Thyroid gland (tissue), 4 donors: ENCODE measurements around the gene CHRNB1.
"Not testable (repeated sequence)": the region's sequence is repeated elsewhere in the genome, so short reads cannot be mapped to it uniquely, and the experiment has no call there.

Experiments used
- POLR2A ChIP-seq, 2 donors: fragments of 450-650 bp; IDR thresholded peaks; one replicate each; pipeline ENCODE4 v1.6.1; 2017; ENCODE audit warnings: antibody characterized with exemption in 2 of 2, mild to moderate bottlenecking in 2 of 2, moderate library complexity in 1 of 2
- TF ChIP-seq, protein P1 (sequence below), 6 experiments: fragments of 200-600 bp in 3 of 6; fragments of 450-650 bp in 3 of 6; sonication (generic) in 3 of 6; IDR thresholded peaks; one replicate each; pipeline ENCODE4 v1.5.1; 2016 to 2019; ENCODE audit warnings: antibody characterized with exemption in 6 of 6, mild to moderate bottlenecking in 2 of 6, inconsistent platforms in 1 of 6, moderate library complexity in 1 of 6

DNA sequence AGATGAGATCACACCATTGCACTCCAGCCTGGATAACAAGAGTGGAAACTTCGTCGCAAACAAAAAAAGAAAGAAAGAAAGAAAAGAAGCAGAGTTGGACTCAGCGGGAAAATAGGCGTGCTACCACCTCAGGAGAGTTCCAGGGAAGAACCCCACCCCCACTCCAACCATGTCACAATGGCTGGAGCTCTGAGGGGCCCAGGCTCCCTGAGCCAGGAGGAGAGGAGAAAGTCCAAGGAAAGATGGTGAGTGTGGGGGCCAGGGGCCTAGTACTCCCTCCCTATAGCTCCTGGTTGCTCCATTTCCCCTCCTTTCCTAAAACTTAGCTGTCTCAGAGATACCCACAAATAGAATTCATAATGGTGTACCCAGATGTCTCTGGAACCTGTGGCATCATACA, 36.4 kb downstream of the CHRNB1 start, which contains the start of gene SLC35G6:
- TF ChIP-seq, protein P1, sequence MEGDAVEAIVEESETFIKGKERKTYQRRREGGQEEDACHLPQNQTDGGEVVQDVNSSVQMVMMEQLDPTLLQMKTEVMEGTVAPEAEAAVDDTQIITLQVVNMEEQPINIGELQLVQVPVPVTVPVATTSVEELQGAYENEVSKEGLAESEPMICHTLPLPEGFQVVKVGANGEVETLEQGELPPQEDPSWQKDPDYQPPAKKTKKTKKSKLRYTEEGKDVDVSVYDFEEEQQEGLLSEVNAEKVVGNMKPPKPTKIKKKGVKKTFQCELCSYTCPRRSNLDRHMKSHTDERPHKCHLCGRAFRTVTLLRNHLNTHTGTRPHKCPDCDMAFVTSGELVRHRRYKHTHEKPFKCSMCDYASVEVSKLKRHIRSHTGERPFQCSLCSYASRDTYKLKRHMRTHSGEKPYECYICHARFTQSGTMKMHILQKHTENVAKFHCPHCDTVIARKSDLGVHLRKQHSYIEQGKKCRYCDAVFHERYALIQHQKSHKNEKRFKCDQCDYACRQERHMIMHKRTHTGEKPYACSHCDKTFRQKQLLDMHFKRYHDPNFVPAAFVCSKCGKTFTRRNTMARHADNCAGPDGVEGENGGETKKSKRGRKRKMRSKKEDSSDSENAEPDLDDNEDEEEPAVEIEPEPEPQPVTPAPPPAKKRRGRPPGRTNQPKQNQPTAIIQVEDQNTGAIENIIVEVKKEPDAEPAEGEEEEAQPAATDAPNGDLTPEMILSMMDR (IDR thresholded peaks at IDR 0.05), result not testable (repeated sequence)
- not testable (repeated sequence) for TF ChIP-seq POLR2A (IDR thresholded peaks at IDR 0.05)
